ENCODE data around the gene ZNF618. TPM values are rescaled to one million over a fixed set of nuclear protein-coding genes. Genes with fewer than 3 reads are reported as not detected.

The ZNF618 gene
- total and polyA plus RNA-seq, 8 donors: 1.2 to 19.8 (median 5.3) TPM

DNA sequence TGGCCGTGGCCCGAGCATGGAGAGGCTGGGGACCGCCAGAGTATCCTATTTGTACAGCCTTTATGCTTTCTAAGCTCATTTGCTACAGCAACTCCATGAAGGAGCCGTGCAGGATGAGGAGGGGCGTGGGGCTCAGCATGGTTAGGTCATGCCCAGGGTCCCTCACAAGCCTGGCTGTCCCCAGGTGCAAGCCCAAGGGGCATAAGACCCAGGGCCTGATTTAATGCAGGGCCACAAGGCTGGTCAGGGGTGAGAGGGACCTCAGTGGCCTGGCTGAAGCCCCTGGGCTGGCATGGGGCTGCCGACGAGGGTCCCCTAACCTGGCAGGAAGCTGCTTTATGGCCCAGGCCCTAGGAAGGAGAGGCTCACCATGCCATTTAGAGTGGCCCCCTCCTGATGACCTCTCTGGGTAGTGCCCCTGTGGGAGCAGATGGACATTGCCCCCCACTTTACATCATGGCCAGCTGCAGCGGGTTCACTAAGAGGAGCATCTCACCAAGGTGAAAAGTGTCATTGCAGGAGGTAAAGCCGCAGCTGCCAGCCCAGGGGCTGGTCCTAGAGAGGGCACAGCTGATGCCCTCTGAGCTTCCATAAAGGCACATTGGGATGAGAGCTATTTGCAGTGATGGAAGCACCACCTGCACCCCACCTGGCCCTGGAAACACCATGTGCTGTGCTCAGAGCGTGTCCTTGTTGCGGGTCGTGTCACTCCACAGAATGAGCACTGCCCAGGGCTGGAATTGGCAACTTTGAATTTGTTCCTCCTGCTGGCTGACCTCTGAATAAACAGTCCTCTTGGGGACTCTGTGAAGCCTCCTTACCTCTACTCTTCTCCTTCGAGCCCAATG is 58.9 kb downstream of the ZNF618 start:
- no peaks in the 10 kb centered on the region for H3K9me3 ChIP-seq
- WGBS, 5 donors: 86 to 93% (median 90%) methylated on average over 11 to 13 of the region's 13 CpGs
- H3K4me1 ChIP-seq: peaks cover 0 to 12% (median 2%) of the 10 kb centered on the region in 4 donors
- no peak overlapping the region for H3K27ac ChIP-seq
- no peak for TF ChIP-seq POLR2AphosphoS5 (IDR thresholded peaks at IDR 0.05)
- TF ChIP-seq POLR2A (IDR thresholded peaks at IDR 0.05): no peak
- TF ChIP-seq, protein P1, sequence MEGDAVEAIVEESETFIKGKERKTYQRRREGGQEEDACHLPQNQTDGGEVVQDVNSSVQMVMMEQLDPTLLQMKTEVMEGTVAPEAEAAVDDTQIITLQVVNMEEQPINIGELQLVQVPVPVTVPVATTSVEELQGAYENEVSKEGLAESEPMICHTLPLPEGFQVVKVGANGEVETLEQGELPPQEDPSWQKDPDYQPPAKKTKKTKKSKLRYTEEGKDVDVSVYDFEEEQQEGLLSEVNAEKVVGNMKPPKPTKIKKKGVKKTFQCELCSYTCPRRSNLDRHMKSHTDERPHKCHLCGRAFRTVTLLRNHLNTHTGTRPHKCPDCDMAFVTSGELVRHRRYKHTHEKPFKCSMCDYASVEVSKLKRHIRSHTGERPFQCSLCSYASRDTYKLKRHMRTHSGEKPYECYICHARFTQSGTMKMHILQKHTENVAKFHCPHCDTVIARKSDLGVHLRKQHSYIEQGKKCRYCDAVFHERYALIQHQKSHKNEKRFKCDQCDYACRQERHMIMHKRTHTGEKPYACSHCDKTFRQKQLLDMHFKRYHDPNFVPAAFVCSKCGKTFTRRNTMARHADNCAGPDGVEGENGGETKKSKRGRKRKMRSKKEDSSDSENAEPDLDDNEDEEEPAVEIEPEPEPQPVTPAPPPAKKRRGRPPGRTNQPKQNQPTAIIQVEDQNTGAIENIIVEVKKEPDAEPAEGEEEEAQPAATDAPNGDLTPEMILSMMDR (IDR thresholded peaks at IDR 0.05): no peak
- no peak for TF ChIP-seq EP300 (IDR thresholded peaks at IDR 0.05)
- no peak overlapping the region for H3K4me3 ChIP-seq
- intact Hi-C loops (cut with DNase I; ENCODE audit: low total_unique reads): no loop called here
- peak in 1 of 2 donors; percentile 21 for DNase-seq
- H3K36me3 ChIP-seq: no peaks in the 10 kb centered on the region
- no peaks in the 10 kb centered on the region for H3K27me3 ChIP-seq

- H3K9me3 ChIP-seq: no peaks in the 10 kb centered on the region
- H3K36me3 ChIP-seq: no peaks in the 10 kb centered on the region
- TF ChIP-seq EP300 (IDR thresholded peaks at IDR 0.05) (no peak), POLR2A (IDR thresholded peaks at IDR 0.05) (no peak), POLR2AphosphoS5 (IDR thresholded peaks at IDR 0.05) (no peak)
- TF ChIP-seq, protein P1 (IDR thresholded peaks at IDR 0.05): no peak
- intact Hi-C loops (cut with DNase I; ENCODE audit: low total_unique reads): no loop called here
- peak in 1 of 2 donors; percentile 14 for DNase-seq
- no peaks in the 10 kb centered on the region for H3K27me3 ChIP-seq
- no peak overlapping the region for H3K4me3 ChIP-seq
- H3K4me1 ChIP-seq: peaks cover 0 to 5% (median 0%) of the 10 kb centered on the region in 4 donors
- 90 to 92% (median 91%) methylated on average over 10 of the region's 10 CpGs for WGBS, 5 donors
- no peak overlapping the region for H3K27ac ChIP-seq
Observed at GRCh38 chr9:113935677-113936380, 59.7 kb downstream of the ZNF618 start.

GRCh38 chr9:113940077-113940476 is 64.0 kb downstream of the ZNF618 start:
- DNase-seq: no peak
- Histone ChIP-seq H3K27ac (no peak overlapping the region), H3K27me3 (no peaks in the 10 kb centered on the region), H3K4me3 (no peak overlapping the region), H3K9me3 (no peaks in the 10 kb centered on the region), H3K4me1 (no peaks in the 10 kb centered on the region), H3K36me3 (no peaks in the 10 kb centered on the region)
- intact Hi-C loops (cut with DNase I; ENCODE audit: low total_unique reads): no loop called here
- TF ChIP-seq POLR2A (IDR thresholded peaks at IDR 0.05) (no peak), EP300 (IDR thresholded peaks at IDR 0.05) (no peak), POLR2AphosphoS5 (IDR thresholded peaks at IDR 0.05) (no peak)
- TF ChIP-seq, protein P1 (IDR thresholded peaks at IDR 0.05): no peak

GRCh38 chr9:113941056-113941455 is 64.9 kb downstream of the ZNF618 start:
- H3K4me3 ChIP-seq: no peak overlapping the region
- H3K27ac ChIP-seq: no peak overlapping the region
- no peak for TF ChIP-seq POLR2AphosphoS5 (IDR thresholded peaks at IDR 0.05)
- no peak for TF ChIP-seq EP300 (IDR thresholded peaks at IDR 0.05)
- no peak for TF ChIP-seq POLR2A (IDR thresholded peaks at IDR 0.05)
- TF ChIP-seq, protein P1 (IDR thresholded peaks at IDR 0.05): no peak
- no peak for DNase-seq
- H3K36me3 ChIP-seq: no peaks in the 10 kb centered on the region
- H3K9me3 ChIP-seq: no peaks in the 10 kb centered on the region
- H3K4me1 ChIP-seq: no peaks in the 10 kb centered on the region
- intact Hi-C loops (cut with DNase I; ENCODE audit: low total_unique reads): no loop called here
- no peaks in the 10 kb centered on the region for H3K27me3 ChIP-seq

Data from stomach (tissue), 9 donors.